Stimulated activated CD4-positive, alpha-beta T cell treated with anti-CD3 and anti-CD28 coated beads, Interleukin-4, amount 100 ng/mL, for 48 hours (primary cell): ENCODE measurements around the gene CFDP1.

Experiments
- DNase-seq, 2 donors: peaks; one replicate each; pipeline ENCODE4 v3.0.0-alpha.2; 2020; ENCODE audit warnings: low read depth in 2 of 2

CFDP1 gene

DNA sequence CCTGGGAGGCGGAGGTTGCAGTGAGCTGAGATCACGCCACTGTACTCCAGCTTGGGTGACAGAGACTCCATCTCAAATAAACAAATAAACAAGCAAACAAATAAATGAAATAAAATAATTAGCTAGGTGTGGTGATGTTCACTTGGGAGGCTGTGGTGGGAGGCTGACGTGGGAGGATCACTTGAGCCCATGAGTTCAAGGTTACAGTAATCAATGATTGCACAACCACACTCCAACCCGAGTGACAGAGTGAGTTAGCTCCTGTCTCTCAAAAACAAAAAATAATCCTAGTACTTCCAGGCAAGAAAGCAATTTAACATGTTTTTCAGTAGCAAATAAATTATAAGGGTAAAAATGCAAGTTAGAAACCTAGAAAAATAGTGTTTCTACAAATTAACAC lies 26.4 kb downstream of the CFDP1 start:
- DNase-seq = no peak

DNA sequence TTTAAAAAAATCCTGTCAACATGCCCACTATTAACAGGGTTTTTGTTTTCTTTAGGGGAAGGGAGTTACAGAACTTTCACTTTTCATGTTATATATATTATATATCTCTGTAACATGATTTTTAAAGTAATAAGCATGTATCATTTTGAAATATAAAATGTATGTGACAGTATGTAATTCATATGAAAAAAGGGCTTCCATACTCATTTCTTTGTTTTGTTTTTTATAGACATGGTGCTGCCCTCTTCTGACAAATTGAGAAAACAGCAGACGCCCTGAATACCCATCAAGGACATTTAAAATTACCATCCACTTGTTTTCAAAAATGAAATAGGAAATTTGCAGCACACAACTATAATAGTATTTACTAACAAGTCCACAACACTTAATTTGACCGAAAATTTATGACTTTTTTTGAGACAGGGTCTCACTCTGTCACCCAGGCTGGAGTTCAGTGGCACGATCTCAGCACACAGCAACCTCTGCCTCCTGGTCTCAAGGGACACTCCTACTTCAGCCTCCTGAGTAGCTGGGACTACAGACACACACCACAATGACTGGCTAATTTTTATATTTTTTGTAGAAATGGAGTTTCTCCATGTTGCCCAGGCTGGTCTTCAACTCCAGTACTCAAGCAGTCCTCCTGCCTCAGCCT lies 30.4 kb downstream of the CFDP1 start:
- DNase-seq = no peak

DNA sequence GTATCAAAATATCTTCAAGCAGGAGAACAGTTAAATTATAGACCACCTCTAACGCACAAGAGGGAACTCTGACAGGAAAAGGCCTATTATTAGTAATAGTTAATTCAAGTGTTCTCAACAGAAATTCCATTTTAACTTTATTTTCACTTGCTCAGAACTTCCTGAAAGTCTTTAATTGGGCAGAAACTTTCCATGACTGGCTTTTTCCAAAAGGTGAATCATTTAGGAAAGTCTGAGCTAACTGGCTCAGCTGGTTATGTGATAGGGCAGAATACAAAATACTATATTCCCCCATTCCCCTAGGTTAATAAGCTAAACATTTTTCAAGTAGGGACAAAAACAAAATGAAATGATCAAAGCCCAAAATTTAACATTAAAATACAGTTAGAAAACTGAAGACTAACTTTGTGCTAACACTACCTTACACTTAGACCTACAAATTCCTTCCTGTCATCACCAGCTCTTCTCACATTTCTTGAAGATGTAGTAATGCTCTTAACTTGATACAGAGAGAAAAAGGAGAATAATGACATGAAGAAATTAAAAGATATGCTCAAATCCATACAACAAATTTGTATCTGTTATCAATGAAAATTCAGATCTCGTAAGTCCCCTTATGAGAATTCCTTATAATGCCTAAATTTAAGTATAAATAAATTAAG lies 31.0 kb downstream of the CFDP1 start:
- DNase-seq = no peak

DNA sequence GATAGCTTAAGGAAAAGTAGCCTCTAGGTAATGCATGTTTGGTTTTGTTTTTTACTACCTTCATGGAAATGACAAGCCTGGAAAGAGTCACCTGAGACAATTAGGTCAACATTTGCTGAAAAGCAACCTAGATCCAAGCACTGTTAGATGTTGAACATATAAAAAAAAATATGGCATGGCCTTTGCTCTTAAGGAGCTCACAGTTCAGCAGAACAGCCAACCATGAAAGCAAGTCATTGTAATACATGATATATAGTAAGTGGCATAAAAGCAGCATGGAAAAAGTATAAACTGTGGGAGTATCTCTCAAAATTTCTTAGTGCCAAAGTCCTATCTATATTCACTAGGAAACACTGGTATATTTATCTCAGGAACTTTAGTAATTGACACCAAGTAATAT lies 31.6 kb downstream of the CFDP1 start:
- DNase-seq = no peak

- no peak for DNase-seq
Observed at GRCh38 chr16:75398333-75398732, 35.0 kb downstream of the CFDP1 start.

DNA sequence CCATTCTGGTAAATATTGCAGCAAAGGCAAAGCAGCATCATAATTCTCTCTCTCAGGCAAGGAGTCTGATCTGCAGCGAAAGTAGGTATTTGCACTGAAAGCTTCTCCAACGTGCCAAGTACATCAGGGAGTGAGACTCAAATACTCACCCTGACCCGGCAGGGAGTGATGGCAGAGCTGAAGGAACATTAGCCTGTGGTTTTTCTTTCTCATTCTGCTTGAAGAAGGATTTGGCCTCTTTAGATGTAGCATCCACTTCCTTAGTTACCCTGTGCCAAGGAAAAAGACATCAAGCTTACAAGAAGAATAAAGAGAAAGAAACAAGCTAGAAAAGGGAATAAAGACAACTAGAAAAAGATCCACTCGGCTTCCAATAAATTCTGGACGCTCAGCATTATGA lies 38.4 kb downstream of the CFDP1 start:
- no peak for DNase-seq

GRCh38 chr16:75392906-75393305 lies 40.4 kb downstream of the CFDP1 start:
- no peak for DNase-seq

- DNase-seq = no peak
Observed at GRCh38 chr16:75390926-75391653, 42.2 kb downstream of the CFDP1 start.

- no peak for DNase-seq
Observed at GRCh38 chr16:75389096-75389690, 44.1 kb downstream of the CFDP1 start.

GRCh38 chr16:75387951-75388350 lies 45.4 kb downstream of the CFDP1 start:
- no peak for DNase-seq

- no peak for DNase-seq
Observed at GRCh38 chr16:75385507-75386152, 47.7 kb downstream of the CFDP1 start.

- no peak for DNase-seq
Observed at GRCh38 chr16:75383141-75383540, 50.2 kb downstream of the CFDP1 start.

DNA sequence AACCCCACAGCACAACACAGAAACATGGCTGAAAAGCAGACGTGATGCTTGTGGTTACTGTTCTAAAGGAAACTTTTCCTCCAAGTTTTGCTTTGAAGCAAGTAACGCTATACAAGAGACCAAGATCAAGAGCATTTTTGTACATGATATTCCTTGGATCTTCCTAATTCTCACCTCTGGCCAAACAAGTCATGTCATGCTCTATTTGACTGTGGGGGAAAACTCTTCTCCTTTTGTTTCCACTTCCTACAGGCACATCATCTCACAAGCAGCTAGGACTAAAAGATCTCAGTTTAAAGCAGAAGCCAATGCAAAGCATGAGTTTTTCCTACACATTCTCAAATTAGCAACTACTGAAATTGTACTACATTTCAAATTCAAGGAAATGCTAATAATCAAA lies 50.7 kb downstream of the CFDP1 start:
- DNase-seq = no peak

DNA sequence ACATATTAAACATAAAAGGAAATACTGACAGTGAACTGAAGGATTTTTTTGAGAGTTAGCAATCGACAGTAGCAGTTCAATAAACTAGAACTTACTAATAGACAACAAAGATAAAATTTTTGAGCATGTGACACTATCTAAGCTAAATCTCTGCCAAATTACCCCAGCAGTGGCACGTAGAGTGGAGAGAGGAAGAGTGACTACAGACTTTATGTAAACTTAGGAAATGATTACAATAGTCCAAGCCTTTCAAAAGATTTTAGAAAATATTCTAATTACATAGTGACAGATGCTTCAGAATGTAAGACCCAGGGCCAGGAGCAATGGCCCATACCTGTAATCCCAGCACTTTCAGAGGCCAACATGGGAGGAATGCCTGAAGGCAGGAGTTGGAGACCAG lies 52.4 kb downstream of the CFDP1 start:
- no peak for DNase-seq

DNA sequence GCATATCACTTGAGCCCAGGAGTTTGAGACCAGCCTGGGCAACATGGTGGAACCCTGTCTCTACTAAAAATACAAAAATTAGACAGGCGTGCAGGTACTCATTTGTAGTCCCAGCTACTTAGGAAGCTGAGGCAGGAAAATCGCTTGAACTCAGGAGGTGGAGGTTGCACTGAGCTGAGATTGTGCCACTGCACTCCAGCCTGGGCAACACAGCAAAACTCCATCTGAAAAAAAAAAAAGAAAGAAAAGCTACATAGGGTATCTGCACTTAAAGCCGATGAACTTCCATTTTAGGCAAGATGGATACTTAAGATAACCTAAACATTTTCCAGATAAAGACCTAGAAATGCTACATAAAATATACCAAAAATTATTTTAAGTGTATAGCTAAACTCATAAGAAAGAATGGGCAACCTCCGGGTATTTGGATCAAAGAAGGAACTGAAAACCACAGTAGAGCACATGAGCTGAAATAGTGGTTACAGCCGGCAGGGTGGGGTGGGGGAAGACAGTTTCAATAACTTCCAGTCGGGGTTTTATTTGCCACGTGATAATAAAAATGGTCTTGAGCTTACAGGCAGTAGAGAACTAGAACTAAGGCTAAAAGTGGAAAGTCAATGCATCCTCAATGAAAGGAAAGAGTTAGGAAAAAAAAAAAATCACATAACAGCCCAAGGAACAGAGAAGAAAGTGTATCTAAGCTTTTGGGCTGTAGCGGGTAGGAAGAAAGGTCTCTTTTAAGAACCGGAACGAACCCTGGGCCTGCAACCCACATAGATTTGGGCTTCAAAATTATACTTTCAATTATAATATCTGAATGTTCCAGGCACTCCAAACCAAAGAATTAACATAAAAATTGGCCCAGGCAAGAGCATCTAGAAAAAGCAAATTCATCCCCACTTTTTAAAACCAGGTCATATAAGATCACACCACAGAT lies 53.1 kb downstream of the CFDP1 start:
- DNase-seq = peak in 1 of 2 donors; percentile 6

- DNase-seq = no peak
Observed at GRCh38 chr16:75379339-75379738, 54.0 kb downstream of the CFDP1 start.

DNA sequence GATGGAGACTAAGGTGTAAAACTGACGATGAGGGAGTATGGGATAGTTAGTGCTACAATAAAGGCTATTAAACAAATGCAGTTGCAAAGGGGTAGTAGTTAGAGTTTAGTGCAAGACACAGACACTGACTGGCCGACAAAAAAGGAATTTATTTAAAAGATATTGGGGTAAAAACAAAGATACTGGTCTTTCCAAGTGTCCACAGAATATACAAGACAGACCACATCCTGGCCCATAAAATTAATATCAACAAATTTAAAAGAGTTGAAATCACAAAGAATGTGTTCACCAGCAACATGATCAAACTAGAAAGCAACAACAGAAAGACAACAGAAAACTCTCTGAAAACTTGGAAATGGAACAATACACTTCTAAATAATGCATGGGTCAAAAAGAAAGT lies 54.7 kb downstream of the CFDP1 start:
- no peak for DNase-seq

DNA sequence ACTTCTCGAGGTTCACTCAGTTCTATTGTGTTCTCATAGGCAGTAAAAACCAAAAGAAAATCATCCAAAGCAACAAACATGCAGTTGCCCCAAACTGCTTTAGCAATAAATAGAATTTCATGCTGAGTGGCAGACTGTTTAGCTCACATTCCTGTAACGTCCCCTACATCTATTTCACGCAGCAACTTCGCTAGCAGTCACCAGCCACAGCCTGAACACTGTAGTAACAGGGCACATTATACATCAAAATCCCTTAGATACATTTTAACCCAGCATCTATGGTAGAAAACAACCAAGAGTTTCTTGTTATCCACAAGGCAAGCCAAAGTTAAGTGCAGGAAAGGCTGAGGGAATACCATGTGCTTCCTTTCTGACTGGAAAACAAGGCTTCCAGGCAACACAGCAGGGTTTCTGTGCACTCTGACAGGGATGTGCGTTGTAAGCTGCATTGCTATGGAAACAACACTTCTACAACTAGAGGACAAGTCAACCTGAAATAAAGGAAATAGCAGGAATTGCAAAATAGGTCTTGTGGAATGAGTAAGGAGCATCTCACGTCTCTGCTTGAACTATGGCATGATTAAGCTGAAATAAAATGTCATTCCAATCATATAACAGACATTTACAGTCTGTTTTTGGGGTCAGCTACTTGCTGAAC lies 55.4 kb downstream of the CFDP1 start:
- no peak for DNase-seq

GRCh38 chr16:75376475-75377161 lies 56.7 kb downstream of the CFDP1 start:
- no peak for DNase-seq

DNA sequence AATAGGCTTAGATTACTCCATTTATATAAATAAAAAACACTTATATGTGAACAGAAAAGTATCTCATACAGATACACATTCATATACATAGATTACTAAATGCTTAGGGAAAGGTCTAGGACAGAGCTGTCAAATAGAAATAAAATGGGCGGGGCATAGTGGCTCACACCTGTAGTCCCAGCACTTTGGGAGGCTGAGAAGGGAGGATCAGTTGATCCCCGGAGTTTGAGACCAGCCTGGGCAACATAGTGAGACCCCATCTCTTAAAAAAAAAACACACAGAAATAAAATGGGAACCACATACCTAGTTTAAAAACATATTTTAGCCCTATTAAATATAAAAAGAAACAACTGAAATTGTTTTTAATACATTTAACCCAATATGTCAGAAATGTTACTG lies 58.9 kb downstream of the CFDP1 start:
- no peak for DNase-seq
